IPS-15b (cell line): ENCODE data around the gene TROAP.
"Not testable (repeated sequence)": the region's sequence is repeated elsewhere in the genome, so short reads cannot be mapped to it uniquely, and the experiment has no call there.

Source experiments
- H3K27me3 ChIP-seq: one replicate; pipeline ENCODE4 v1.6.1; 2013; ENCODE audit warnings: low read length; ENCODE audit not compliant: control insufficient read depth, insufficient read depth
- H3K36me3 ChIP-seq: one replicate; pipeline ENCODE4 v1.6.1; 2013; ENCODE audit warnings: low read length; ENCODE audit not compliant: control insufficient read depth, insufficient read depth
- H3K4me1 ChIP-seq: one replicate; pipeline ENCODE4 v1.6.1; 2013; ENCODE audit warnings: mild to moderate bottlenecking, low read length; ENCODE audit not compliant: control insufficient read depth, insufficient read depth
- H3K4me3 ChIP-seq: one replicate; pipeline ENCODE4 v1.5.1; 2013; ENCODE audit warnings: low read depth, low read length
- H3K9ac ChIP-seq: one replicate; pipeline ENCODE4 v1.6.1; 2013; ENCODE audit warnings: low read depth, mild to moderate bottlenecking, low read length
- H3K9me3 ChIP-seq: one replicate; pipeline ENCODE4 v1.6.1; 2013; ENCODE audit warnings: mild to moderate bottlenecking, low read length; ENCODE audit not compliant: control insufficient read depth, insufficient read depth

TROAP gene

GRCh38 chr12:49366652-49367380 is 43.8 kb downstream of the TROAP start:
- peaks cover 18% of the 10 kb centered on the region for H3K27me3 ChIP-seq
- H3K4me3 ChIP-seq: peak overlapping the region; percentile 87
- H3K9ac ChIP-seq: peak overlapping the region; percentile 85
- H3K9me3 ChIP-seq: no peaks in the 10 kb centered on the region
- H3K4me1 ChIP-seq: peaks cover 6% of the 10 kb centered on the region
- H3K36me3 ChIP-seq: no peaks in the 10 kb centered on the region

DNA sequence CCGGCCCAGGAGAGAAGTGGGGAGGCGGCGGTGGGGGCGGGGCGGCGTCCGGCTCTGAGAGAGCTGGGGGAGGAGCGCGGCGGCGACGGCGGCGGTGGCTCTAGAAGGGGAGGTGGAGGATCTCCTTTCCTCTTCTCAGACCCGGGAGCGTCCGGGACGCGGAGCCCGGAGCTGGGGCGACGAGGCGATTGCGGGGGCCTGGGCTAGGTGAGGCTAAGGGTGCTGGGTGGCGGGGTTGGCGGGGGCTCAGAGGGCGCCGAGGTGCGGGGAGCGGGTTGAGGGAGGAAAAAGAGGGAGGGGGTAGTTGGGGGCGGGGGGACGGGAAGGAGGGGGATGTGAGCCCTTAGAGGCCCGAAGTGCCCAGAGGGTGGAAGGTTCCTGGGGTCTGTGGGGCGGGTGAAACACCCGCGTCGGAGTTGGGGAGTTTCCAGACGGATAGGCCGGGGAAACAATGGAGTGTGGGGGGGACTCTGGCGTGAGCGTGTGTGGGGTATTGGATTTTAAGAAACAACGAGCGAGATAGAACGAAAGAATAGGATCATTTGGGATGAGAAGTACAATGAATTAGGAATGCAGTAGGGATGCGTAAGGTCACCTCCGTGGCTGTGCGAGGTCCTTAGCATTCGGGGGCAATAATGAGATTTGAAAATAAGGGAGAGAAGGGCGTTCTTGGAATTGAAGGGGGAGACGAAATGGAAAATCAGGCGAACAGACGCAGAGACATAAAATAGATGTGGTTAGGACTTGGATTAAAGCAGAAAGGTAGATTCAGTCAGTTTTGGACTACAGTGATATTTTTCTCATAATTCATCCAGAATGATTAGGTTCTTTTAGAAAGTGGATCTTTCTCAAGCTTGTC is 44.6 kb downstream of the TROAP start, which contains the start of gene SPATS2:
TSS of gene SPATS2 (plus strand) at position 82 of the 859 bp plus-strand sequence. CDS start 93,551 bp downstream, outside the sequence.
- Histone ChIP-seq H3K9ac (peak within 1 kb of the TSS; percentile 85), H3K9me3 (no peaks in the 10 kb centered on the region), H3K27me3 (peaks cover 18% of the 10 kb centered on the region), H3K4me1 (peaks cover 6% of the 10 kb centered on the region), H3K4me3 (peak within 1 kb of the TSS; percentile 93), H3K36me3 (no peaks in the 10 kb centered on the region)

- Histone ChIP-seq H3K36me3 (no peaks in the 10 kb centered on the region), H3K27me3 (peaks cover 18% of the 10 kb centered on the region), H3K9me3 (no peaks in the 10 kb centered on the region), H3K4me3 (peak overlapping the region; percentile 93), H3K4me1 (peaks cover 6% of the 10 kb centered on the region), H3K9ac (peak overlapping the region; percentile 65)
These were observed 45.2 kb downstream of the TROAP start for GRCh38 chr12:49368240-49368600.

GRCh38 chr12:49369411-49370145 is 46.5 kb downstream of the TROAP start:
- H3K27me3 ChIP-seq: peaks cover 12% of the 10 kb centered on the region
- H3K36me3 ChIP-seq: no peaks in the 10 kb centered on the region
- H3K4me3 ChIP-seq: no peak overlapping the region
- H3K9me3 ChIP-seq: no peaks in the 10 kb centered on the region
- peak overlapping the region; percentile 8 for H3K9ac ChIP-seq
- H3K4me1 ChIP-seq: peaks cover 6% of the 10 kb centered on the region

GRCh38 chr12:49370539-49370938 is 47.5 kb downstream of the TROAP start:
- Histone ChIP-seq H3K9me3 (no peaks in the 10 kb centered on the region), H3K4me1 (peaks cover 6% of the 10 kb centered on the region), H3K36me3 (no peaks in the 10 kb centered on the region), H3K27me3 (peaks cover 3% of the 10 kb centered on the region), H3K4me3 (no peak overlapping the region), H3K9ac (no peak overlapping the region)

- no peaks in the 10 kb centered on the region for H3K9me3 ChIP-seq
- no peaks in the 10 kb centered on the region for H3K36me3 ChIP-seq
- H3K4me3 ChIP-seq: no peak overlapping the region
- no peaks in the 10 kb centered on the region for H3K27me3 ChIP-seq
- no peak overlapping the region for H3K9ac ChIP-seq
- H3K4me1 ChIP-seq: no peaks in the 10 kb centered on the region
These were observed 52.4 kb downstream of the TROAP start for GRCh38 chr12:49375406-49375805.

DNA sequence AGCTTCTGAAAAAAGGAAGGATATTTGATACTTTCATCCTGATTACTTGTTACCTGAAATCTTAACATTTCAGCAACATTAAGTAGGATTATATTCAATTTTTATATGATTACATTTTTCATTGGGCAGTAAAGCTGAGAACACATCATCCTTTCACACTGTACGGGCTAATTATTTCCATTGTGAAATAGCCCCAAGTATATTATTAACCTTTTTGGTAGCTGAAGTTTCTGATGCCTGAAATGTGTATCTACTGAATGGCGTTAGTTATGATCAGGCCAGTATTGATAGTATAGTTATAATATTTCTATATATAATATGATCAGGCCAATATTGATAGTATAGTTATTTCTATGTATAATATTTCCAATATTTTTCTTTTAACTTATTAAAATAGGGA is 54.3 kb downstream of the TROAP start:
- H3K4me1 ChIP-seq: no peaks in the 10 kb centered on the region
- no peak overlapping the region for H3K9ac ChIP-seq
- H3K27me3 ChIP-seq: no peaks in the 10 kb centered on the region
- H3K4me3 ChIP-seq: no peak overlapping the region
- H3K9me3 ChIP-seq: no peaks in the 10 kb centered on the region
- no peaks in the 10 kb centered on the region for H3K36me3 ChIP-seq

- H3K4me3 ChIP-seq, H3K4me1 ChIP-seq, H3K9me3 ChIP-seq, H3K27me3 ChIP-seq, H3K36me3 ChIP-seq, H3K9ac ChIP-seq: not testable (repeated sequence)
These were observed 57.1 kb downstream of the TROAP start for GRCh38 chr12:49380184-49380583.
